ENCODE results near the gene ASMTL. TPM values are rescaled to one million over a fixed set of nuclear protein-coding genes. Genes with fewer than 3 reads are reported as not detected.
"Not testable (repeated sequence)": the region's sequence is repeated elsewhere in the genome, so short reads cannot be mapped to it uniquely, and the experiment has no call there.

Gene ASMTL
- polyA plus RNA-seq, 3 donors from 2014 or later, result 58.1 to 68.6 (median 67.1) TPM

- peaks cover 30 to 50% (median 32%) of the 10 kb centered on the region in 3 donors for H3K36me3 Mint-ChIP-seq
- H3K27ac Mint-ChIP-seq, result peak overlapping the region; percentile 40 to 93 (median 66)
- DNase-seq, result no peak
- peaks cover 16 to 21% (median 19%) of the 10 kb centered on the region in 3 donors for H3K27me3 Mint-ChIP-seq (ENCODE audit: low read depth in 3 of 3)
- peaks cover 0 to 2% (median 0%) of the 10 kb centered on the region in 6 donors for H3K9me3 Mint-ChIP-seq
- no peak overlapping the region for H3K4me3 Mint-ChIP-seq
- peaks cover 43 to 57% of the 10 kb centered on the region in 2 donors for H3K4me1 Mint-ChIP-seq
Observed at GRCh38 chrX:1488745-1489144, 36.0 kb upstream of the ASMTL start.

GRCh38 chrX:1488141-1488540 lies 35.4 kb upstream of the ASMTL start:
- Mint-ChIP-seq H3K36me3 (peaks cover 30 to 52% (median 32%) of the 10 kb centered on the region in 3 donors), H3K4me1 (peaks cover 45 to 57% of the 10 kb centered on the region in 2 donors), H3K27me3 (ENCODE audit: low read depth in 3 of 3) (peaks cover 18 to 21% (median 19%) of the 10 kb centered on the region in 3 donors), H3K9me3 (peaks cover 0 to 2% (median 0%) of the 10 kb centered on the region in 6 donors), H3K27ac (peak overlapping the region in 4 of 6 donors; percentile 57 to 93 (median 78)), H3K4me3 (no peak overlapping the region)
- no peak for DNase-seq

GRCh38 chrX:1487401-1487800 lies 34.7 kb upstream of the ASMTL start:
- Mint-ChIP-seq H3K4me3 (peak overlapping the region in 1 of 5 donors; percentile 33), H3K27me3 (ENCODE audit: low read depth in 3 of 3) (peaks cover 19 to 21% (median 21%) of the 10 kb centered on the region in 3 donors), H3K9me3 (peaks cover 0 to 2% (median 0%) of the 10 kb centered on the region in 6 donors), H3K4me1 (peaks cover 46 to 57% of the 10 kb centered on the region in 2 donors), H3K27ac (peak overlapping the region; percentile 35 to 86 (median 66)), H3K36me3 (peaks cover 29 to 52% (median 32%) of the 10 kb centered on the region in 3 donors)
- no peak for DNase-seq

GRCh38 chrX:1486749-1487361 lies 34.1 kb upstream of the ASMTL start:
- Mint-ChIP-seq H3K9me3 (peaks cover 0 to 2% (median 0%) of the 10 kb centered on the region in 6 donors), H3K36me3 (peaks cover 23 to 48% (median 30%) of the 10 kb centered on the region in 3 donors)
- DNase-seq, result no peak

GRCh38 chrX:1486177-1486576 lies 33.5 kb upstream of the ASMTL start:
- H3K4me3 Mint-ChIP-seq, result no peak overlapping the region
- no peak for DNase-seq
- H3K9me3 Mint-ChIP-seq, result no peaks in the 10 kb centered on the region
- H3K4me1 Mint-ChIP-seq, result peaks cover 51 to 62% of the 10 kb centered on the region in 2 donors
- H3K36me3 Mint-ChIP-seq, result peaks cover 17 to 41% (median 23%) of the 10 kb centered on the region in 3 donors
- peaks cover 22 to 29% (median 23%) of the 10 kb centered on the region in 3 donors for H3K27me3 Mint-ChIP-seq (ENCODE audit: low read depth in 3 of 3)
- H3K27ac Mint-ChIP-seq, result peak overlapping the region; percentile 55 to 89 (median 72)

More at GRCh38 chrX:1486749-1487361, 34.1 kb upstream of the ASMTL start:
- Mint-ChIP-seq H3K4me3 (no peak overlapping the region), H3K27ac (peak overlapping the region; percentile 35 to 89 (median 70)), H3K4me1 (peaks cover 48 to 57% of the 10 kb centered on the region in 2 donors), H3K27me3 (ENCODE audit: low read depth in 3 of 3) (peaks cover 21 to 25% (median 21%) of the 10 kb centered on the region in 3 donors)

- Mint-ChIP-seq H3K4me1 (peaks cover 62 to 73% of the 10 kb centered on the region in 2 donors), H3K36me3 (peaks cover 20 to 44% (median 22%) of the 10 kb centered on the region in 3 donors), H3K27ac (peak overlapping the region in 4 of 6 donors; percentile 23 to 95 (median 52)), H3K27me3 (ENCODE audit: low read depth in 3 of 3) (peaks cover 26 to 40% (median 32%) of the 10 kb centered on the region in 3 donors), H3K4me3 (no peak overlapping the region), H3K9me3 (no peaks in the 10 kb centered on the region)
- DNase-seq, result no peak
Observed at GRCh38 chrX:1485033-1485432, 32.3 kb upstream of the ASMTL start.

- Mint-ChIP-seq H3K4me3 (peak overlapping the region in 1 of 5 donors; percentile 66), H3K36me3 (peaks cover 22 to 48% (median 23%) of the 10 kb centered on the region in 3 donors), H3K4me1 (peaks cover 66 to 77% of the 10 kb centered on the region in 2 donors)
Observed at GRCh38 chrX:1484638-1485019, 31.9 kb upstream of the ASMTL start.

GRCh38 chrX:1483843-1484637 lies 31.3 kb upstream of the ASMTL start:
- peaks cover 26 to 46% (median 30%) of the 10 kb centered on the region in 3 donors for H3K27me3 Mint-ChIP-seq (ENCODE audit: low read depth in 3 of 3)
- peaks cover 22 to 48% (median 25%) of the 10 kb centered on the region in 3 donors for H3K36me3 Mint-ChIP-seq
- H3K27ac Mint-ChIP-seq, result peak overlapping the region in 5 of 6 donors; percentile 85 to 97 (median 93)
- H3K9me3 Mint-ChIP-seq, result no peaks in the 10 kb centered on the region
- no peak for DNase-seq
- H3K4me1 Mint-ChIP-seq, result peaks cover 72 to 83% of the 10 kb centered on the region in 2 donors
- H3K4me3 Mint-ChIP-seq, result peak overlapping the region; percentile 13 to 67 (median 49)

More at GRCh38 chrX:1484638-1485019, 31.9 kb upstream of the ASMTL start:
- Mint-ChIP-seq H3K27me3 (ENCODE audit: low read depth in 3 of 3) (peaks cover 26 to 44% (median 32%) of the 10 kb centered on the region in 3 donors), H3K27ac (peak overlapping the region in 5 of 6 donors; percentile 85 to 95 (median 92)), H3K9me3 (no peaks in the 10 kb centered on the region)
- no peak for DNase-seq

GRCh38 chrX:1482530-1482928 lies 29.8 kb upstream of the ASMTL start:
- not testable (repeated sequence) for H3K9me3 Mint-ChIP-seq, DNase-seq
- Mint-ChIP-seq H3K4me1 (peaks cover 79 to 90% of the 10 kb centered on the region in 2 donors), H3K27ac (peak overlapping the region in 5 of 6 donors; percentile 100), H3K4me3 (peak overlapping the region; percentile 82 to 89 (median 85)), H3K36me3 (peaks cover 17 to 48% (median 33%) of the 10 kb centered on the region in 3 donors), H3K27me3 (ENCODE audit: low read depth in 3 of 3) (peaks cover 28 to 51% (median 33%) of the 10 kb centered on the region in 3 donors)

- H3K27me3 Mint-ChIP-seq (ENCODE audit: low read depth in 3 of 3), result peaks cover 28 to 46% (median 33%) of the 10 kb centered on the region in 3 donors
- peak overlapping the region; percentile 82 to 89 (median 85) for H3K4me3 Mint-ChIP-seq
Observed at GRCh38 chrX:1481636-1482529, 29.2 kb upstream of the ASMTL start.

GRCh38 chrX:1480082-1480785 lies 27.5 kb upstream of the ASMTL start:
- DNase-seq, result peak; percentile 50 to 74 (median 67)
- Mint-ChIP-seq H3K27ac (peak overlapping the region in 5 of 6 donors; percentile 100), H3K27me3 (ENCODE audit: low read depth in 3 of 3) (peaks cover 26 to 42% (median 29%) of the 10 kb centered on the region in 3 donors), H3K4me3 (peak overlapping the region; percentile 82 to 89 (median 85)), H3K36me3 (peaks cover 20 to 43% (median 21%) of the 10 kb centered on the region in 3 donors), H3K4me1 (peaks cover 86 to 96% of the 10 kb centered on the region in 2 donors), H3K9me3 (no peaks in the 10 kb centered on the region)

More at GRCh38 chrX:1481636-1482529, 29.2 kb upstream of the ASMTL start:
- Mint-ChIP-seq H3K27ac (peak overlapping the region in 5 of 6 donors; percentile 100), H3K9me3 (no peaks in the 10 kb centered on the region), H3K4me1 (peaks cover 79 to 90% of the 10 kb centered on the region in 2 donors), H3K36me3 (peaks cover 18 to 46% (median 27%) of the 10 kb centered on the region in 3 donors)
- DNase-seq, result peak; percentile 85 to 92 (median 90)

- H3K36me3 Mint-ChIP-seq, result peaks cover 33 to 55% (median 36%) of the 10 kb centered on the region in 3 donors
- H3K4me3 Mint-ChIP-seq, result peak overlapping the region; percentile 7 to 75 (median 36)
- peaks cover 76 to 96% of the 10 kb centered on the region in 2 donors for H3K4me1 Mint-ChIP-seq
- H3K27ac Mint-ChIP-seq, result peak overlapping the region in 5 of 6 donors; percentile 88 to 100 (median 96)
- no peaks in the 10 kb centered on the region for H3K9me3 Mint-ChIP-seq
- H3K27me3 Mint-ChIP-seq (ENCODE audit: low read depth in 3 of 3), result peaks cover 16 to 41% (median 32%) of the 10 kb centered on the region in 3 donors
- no peak for DNase-seq
Observed at GRCh38 chrX:1477801-1478458, 25.2 kb upstream of the ASMTL start.
